ENCODE data around the gene LDLRAP1. TPM values are rescaled to one million over a fixed set of nuclear protein-coding genes. Genes with fewer than 3 reads are reported as not detected.

LDLRAP1 gene
- total RNA-seq, 2 donors from 2014 or later: 35.7 to 40.1 TPM

DNA sequence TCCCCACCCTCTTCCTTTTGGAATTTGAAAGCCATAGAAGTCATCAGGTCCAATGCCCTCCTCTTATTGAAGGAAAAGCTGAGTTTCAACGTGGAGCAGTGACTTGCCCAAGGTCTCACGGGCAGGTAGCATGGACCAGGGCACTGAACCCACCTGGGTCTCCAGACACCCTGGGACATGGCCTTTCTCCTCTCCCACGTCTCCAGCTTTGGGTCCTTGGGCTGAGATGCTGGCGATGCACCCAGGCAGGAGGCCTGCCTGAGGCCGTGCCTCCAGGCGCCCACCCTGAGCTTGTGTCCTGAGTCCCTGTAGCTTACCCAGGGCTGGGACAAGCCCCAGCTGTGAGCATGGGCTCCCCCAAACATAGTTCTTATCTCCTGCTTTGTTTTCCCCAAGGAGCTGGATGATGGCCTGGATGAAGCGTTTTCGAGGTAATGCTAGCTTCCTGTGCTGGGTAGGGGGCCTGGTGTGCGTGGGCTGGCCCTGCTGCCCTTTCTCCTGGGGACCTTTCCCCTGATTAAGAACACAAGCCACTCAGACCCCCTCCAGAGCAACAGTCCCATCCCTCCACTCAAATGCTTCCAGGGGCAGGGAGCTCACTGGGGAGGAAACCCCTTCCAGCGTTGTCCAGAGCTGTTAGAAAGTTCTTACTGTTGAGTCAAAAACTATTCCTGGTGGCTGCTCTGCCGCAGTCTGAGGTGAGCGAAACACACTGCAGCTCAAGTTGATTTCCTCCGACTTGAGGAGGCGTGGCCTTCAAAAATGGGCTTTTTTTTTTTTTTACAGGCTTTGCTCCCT is 21.6 kb downstream of the LDLRAP1 start:
- Histone ChIP-seq H3K27ac (peak overlapping the region; percentile 27), H3K4me1 (peaks cover 21% of the 10 kb centered on the region)
- DNase-seq: no peak

GRCh38 chr1:25565626-25566025 is 22.2 kb downstream of the LDLRAP1 start:
- Histone ChIP-seq H3K36me3 (no peaks in the 10 kb centered on the region), H3K4me3 (no peak overlapping the region), H3K4me1 (peaks cover 20% of the 10 kb centered on the region), H3K27ac (no peak overlapping the region), H3K9me3 (no peaks in the 10 kb centered on the region), H3K27me3 (no peaks in the 10 kb centered on the region), H3K9ac (ENCODE audit: low read depth in 2 of 2, low read length in 2 of 2) (no peak overlapping the region)
- intact Hi-C loops (cut with DNase I): no loop called here
- DNase-seq: no peak
- no peak for TF ChIP-seq CTCF (IDR thresholded peaks at IDR 0.05)

More for the DNA sequence above, 21.6 kb downstream of the LDLRAP1 start:
- Histone ChIP-seq H3K9me3 (no peaks in the 10 kb centered on the region), H3K36me3 (no peaks in the 10 kb centered on the region), H3K4me3 (no peak overlapping the region), H3K9ac (ENCODE audit: low read depth in 2 of 2, low read length in 2 of 2) (no peak overlapping the region), H3K27me3 (no peaks in the 10 kb centered on the region)
- intact Hi-C loops (cut with DNase I): no loop called here
- TF ChIP-seq CTCF (IDR thresholded peaks at IDR 0.05): no peak

GRCh38 chr1:25566176-25566729 is 22.8 kb downstream of the LDLRAP1 start:
- Histone ChIP-seq H3K9me3 (no peaks in the 10 kb centered on the region), H3K36me3 (no peaks in the 10 kb centered on the region), H3K9ac (ENCODE audit: low read depth in 2 of 2, low read length in 2 of 2) (no peak overlapping the region), H3K4me1 (peaks cover 14% of the 10 kb centered on the region), H3K4me3 (no peak overlapping the region), H3K27ac (no peak overlapping the region), H3K27me3 (no peaks in the 10 kb centered on the region)
- DNase-seq: no peak
- intact Hi-C loops (cut with DNase I): no loop called here
- TF ChIP-seq CTCF (IDR thresholded peaks at IDR 0.05): no peak

DNA sequence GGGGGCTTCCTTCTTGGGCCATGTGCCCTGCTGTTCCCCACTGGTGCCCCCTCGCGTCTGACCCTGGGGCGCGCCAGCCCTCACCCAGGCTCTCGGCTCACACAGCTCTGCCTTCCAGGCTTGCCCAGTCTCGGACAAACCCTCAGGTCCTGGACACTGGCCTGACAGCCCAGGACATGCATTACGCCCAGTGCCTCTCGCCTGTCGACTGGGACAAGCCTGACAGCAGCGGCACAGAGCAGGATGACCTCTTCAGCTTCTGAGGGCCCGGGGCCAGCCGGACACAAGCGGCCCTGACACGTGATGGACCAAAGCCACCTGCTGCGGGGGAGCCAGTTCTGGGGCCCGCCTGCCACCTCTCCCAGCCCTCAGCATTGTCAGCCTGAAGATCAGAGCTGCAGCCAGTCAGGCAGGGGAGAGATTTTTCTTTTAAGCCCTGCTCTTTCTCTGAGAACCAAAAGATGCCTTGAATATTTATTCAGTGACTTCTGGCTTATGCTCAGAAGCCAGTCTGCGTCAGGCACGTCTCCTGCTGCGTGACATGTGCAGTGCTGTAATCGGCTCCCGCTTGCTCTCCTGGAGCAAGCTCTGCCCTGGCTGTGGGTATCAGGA is 23.4 kb downstream of the LDLRAP1 start:
- no peak for DNase-seq
- H3K9ac ChIP-seq (ENCODE audit: low read depth in 2 of 2, low read length in 2 of 2): peak overlapping the region in 1 of 2 donors; percentile 7
- no peaks in the 10 kb centered on the region for H3K9me3 ChIP-seq
- no peak overlapping the region for H3K27ac ChIP-seq
- H3K27me3 ChIP-seq: no peaks in the 10 kb centered on the region
- peaks cover 9% of the 10 kb centered on the region for H3K4me1 ChIP-seq
- TF ChIP-seq CTCF (IDR thresholded peaks at IDR 0.05): no peak
- no peaks in the 10 kb centered on the region for H3K36me3 ChIP-seq
- intact Hi-C loops (cut with DNase I): no loop called here
- H3K4me3 ChIP-seq: no peak overlapping the region

DNA sequence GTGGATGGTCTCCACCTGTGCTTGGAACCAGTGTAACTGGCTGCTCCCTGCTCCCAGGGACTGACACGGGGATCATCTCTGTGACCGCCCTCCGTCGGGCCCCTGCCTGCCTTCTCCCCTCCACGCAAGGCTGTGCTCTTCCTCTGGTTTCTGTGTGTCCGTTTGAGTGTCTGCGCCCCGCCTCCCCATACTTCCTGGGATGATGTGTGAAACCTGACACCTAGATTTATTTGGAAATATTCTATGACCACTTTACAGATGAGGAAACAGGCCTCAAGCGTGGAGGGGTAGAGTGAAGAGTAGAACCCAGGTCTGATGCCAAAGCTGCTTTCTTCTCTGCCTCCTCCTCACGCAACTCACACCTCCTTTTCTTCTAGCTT is 24.3 kb downstream of the LDLRAP1 start:
- no peak overlapping the region for H3K4me3 ChIP-seq

More for the DNA sequence above, 24.3 kb downstream of the LDLRAP1 start:
- Histone ChIP-seq H3K27ac (peak overlapping the region; percentile 17), H3K9ac (ENCODE audit: low read depth in 2 of 2, low read length in 2 of 2) (peak overlapping the region in 1 of 2 donors; percentile 7), H3K36me3 (no peaks in the 10 kb centered on the region), H3K27me3 (no peaks in the 10 kb centered on the region), H3K9me3 (no peaks in the 10 kb centered on the region), H3K4me1 (peaks cover 3% of the 10 kb centered on the region)
- TF ChIP-seq CTCF (IDR thresholded peaks at IDR 0.05): no peak
- DNase-seq: no peak
- intact Hi-C loops (cut with DNase I): no loop called here

All from colonic mucosa (tissue), 4 donors.